Endothelial cell of umbilical vein (primary cell): ENCODE measurements around the gene RPL5.

Source experiments
- CTCF ChIP-seq, 2 donors: IDR thresholded peaks; 1 replicate in 1 of 2; 2 replicates in 1 of 2; pipeline ENCODE4 v1.5.1; 2011; ENCODE audit warnings: low read length in 2 of 2, mild to moderate bottlenecking in 2 of 2, moderate library complexity in 2 of 2, control low read depth in 1 of 2, inconsistent platforms in 1 of 2, low read depth in 1 of 2; ENCODE audit not compliant: insufficient read depth in 1 of 2; ENCODE audit errors: extremely low read depth in 1 of 2
- EZH2 ChIP-seq: IDR thresholded peaks from 2 replicates; pipeline ENCODE4 v1.6.1; 2012; ENCODE audit warnings: borderline replicate concordance, low read depth, mild to moderate bottlenecking, moderate library complexity, low read length, inconsistent platforms; ENCODE audit not compliant: severe bottlenecking
- GATA2 ChIP-seq: IDR thresholded peaks from 2 replicates; pipeline ENCODE4 v1.7.0; 2011; ENCODE audit warnings: low read depth, mild to moderate bottlenecking, moderate library complexity, mixed read lengths, low read length; ENCODE audit not compliant: insufficient read length, insufficient read depth
- JUN ChIP-seq: IDR thresholded peaks from 2 replicates; pipeline ENCODE4 v1.6.1; 2011; ENCODE audit warnings: borderline replicate concordance, low read depth; ENCODE audit not compliant: insufficient read length, insufficient read depth
- MAX ChIP-seq: IDR thresholded peaks from 2 replicates; pipeline ENCODE4 v1.6.1; 2011; ENCODE audit not compliant: insufficient read depth, insufficient read length
- MYC ChIP-seq: IDR thresholded peaks from one replicate; pipeline ENCODE4 v1.6.1; 2011; ENCODE audit warnings: mild to moderate bottlenecking, low read depth, low read length
- POLR2A ChIP-seq: IDR thresholded peaks from 2 replicates; pipeline ENCODE4 v1.6.1; 2012; ENCODE audit warnings: low read depth, mild to moderate bottlenecking, control low read depth, low read length
- POLR2AphosphoS5 ChIP-seq: IDR thresholded peaks from 2 replicates; pipeline ENCODE4 v1.6.1; 2012; ENCODE audit warnings: low read depth, mild to moderate bottlenecking, control low read depth, low read length, moderate library complexity; ENCODE audit not compliant: insufficient read depth

GRCh38 chr1:92803140-92803887, 28.5 kb upstream of the RPL5 start:
- no peak for TF ChIP-seq CTCF (IDR thresholded peaks at IDR 0.05; ENCODE audit: extremely low read depth in 1 of 2, insufficient read depth in 1 of 2, low read depth in 1 of 2, low read length in 2 of 2)
- no peak for TF ChIP-seq EZH2
- TF ChIP-seq POLR2A: no peak
- no peak for TF ChIP-seq POLR2AphosphoS5
- no peak for TF ChIP-seq MAX
- TF ChIP-seq JUN: no peak
- no peak for TF ChIP-seq GATA2
- no peak for TF ChIP-seq MYC
